ENCODE data around the gene WDR72.

DNA sequence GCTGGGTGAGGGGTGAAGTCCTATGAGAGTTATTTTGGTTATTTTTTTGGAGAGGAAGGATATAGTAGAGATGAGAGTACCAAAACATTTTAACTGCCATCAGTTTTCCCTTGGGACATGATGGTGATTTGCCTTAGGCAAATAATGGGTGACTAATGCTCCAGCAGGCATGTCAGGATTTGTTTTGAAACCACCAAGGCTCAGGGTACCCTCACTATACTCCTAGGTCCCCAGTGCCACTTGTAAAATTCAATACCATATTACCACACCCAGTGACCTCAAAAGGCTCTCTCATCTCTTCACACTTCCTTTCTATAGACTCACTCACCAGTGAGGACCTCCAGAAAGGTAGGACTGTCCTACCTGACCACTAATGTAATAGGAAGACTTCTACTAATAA lies 83.6 kb downstream of the WDR72 start:
- TF ChIP-seq RCOR1 (IDR thresholded peaks at IDR 0.05; ENCODE audit: low read length) (no peak), YY1 (IDR thresholded peaks at IDR 0.05; ENCODE audit: low read depth) (no peak), TCF12 (IDR thresholded peaks at IDR 0.05) (no peak), RAD21 (IDR thresholded peaks at IDR 0.05; ENCODE audit: low read length) (no peak), FOXM1 (IDR thresholded peaks at IDR 0.05; ENCODE audit: low read depth) (no peak), EZH2phosphoT487 (IDR thresholded peaks at IDR 0.05; ENCODE audit: borderline replicate concordance, low read depth) (no peak), EP300 (IDR thresholded peaks at IDR 0.05; ENCODE audit: borderline replicate concordance in 1 of 2, low read depth in 1 of 2, low read length in 1 of 2) (no peak), RFX5 (IDR thresholded peaks at IDR 0.05; ENCODE audit: low read length) (no peak), FOXJ3 (CRISPR knock-in tag; IDR thresholded peaks at IDR 0.05) (no peak)
- TF ChIP-seq, protein P1, sequence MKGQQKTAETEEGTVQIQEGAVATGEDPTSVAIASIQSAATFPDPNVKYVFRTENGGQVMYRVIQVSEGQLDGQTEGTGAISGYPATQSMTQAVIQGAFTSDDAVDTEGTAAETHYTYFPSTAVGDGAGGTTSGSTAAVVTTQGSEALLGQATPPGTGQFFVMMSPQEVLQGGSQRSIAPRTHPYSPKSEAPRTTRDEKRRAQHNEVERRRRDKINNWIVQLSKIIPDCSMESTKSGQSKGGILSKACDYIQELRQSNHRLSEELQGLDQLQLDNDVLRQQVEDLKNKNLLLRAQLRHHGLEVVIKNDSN (IDR thresholded peaks at IDR 0.05; ENCODE audit: borderline replicate concordance, low read depth): no peak
- TF ChIP-seq, protein P2, sequence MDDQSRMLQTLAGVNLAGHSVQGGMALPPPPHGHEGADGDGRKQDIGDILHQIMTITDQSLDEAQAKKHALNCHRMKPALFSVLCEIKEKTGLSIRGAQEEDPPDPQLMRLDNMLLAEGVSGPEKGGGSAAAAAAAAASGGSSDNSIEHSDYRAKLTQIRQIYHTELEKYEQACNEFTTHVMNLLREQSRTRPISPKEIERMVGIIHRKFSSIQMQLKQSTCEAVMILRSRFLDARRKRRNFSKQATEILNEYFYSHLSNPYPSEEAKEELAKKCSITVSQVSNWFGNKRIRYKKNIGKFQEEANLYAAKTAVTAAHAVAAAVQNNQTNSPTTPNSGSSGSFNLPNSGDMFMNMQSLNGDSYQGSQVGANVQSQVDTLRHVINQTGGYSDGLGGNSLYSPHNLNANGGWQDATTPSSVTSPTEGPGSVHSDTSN (IDR thresholded peaks at IDR 0.05): no peak
- TF ChIP-seq, protein P3, sequence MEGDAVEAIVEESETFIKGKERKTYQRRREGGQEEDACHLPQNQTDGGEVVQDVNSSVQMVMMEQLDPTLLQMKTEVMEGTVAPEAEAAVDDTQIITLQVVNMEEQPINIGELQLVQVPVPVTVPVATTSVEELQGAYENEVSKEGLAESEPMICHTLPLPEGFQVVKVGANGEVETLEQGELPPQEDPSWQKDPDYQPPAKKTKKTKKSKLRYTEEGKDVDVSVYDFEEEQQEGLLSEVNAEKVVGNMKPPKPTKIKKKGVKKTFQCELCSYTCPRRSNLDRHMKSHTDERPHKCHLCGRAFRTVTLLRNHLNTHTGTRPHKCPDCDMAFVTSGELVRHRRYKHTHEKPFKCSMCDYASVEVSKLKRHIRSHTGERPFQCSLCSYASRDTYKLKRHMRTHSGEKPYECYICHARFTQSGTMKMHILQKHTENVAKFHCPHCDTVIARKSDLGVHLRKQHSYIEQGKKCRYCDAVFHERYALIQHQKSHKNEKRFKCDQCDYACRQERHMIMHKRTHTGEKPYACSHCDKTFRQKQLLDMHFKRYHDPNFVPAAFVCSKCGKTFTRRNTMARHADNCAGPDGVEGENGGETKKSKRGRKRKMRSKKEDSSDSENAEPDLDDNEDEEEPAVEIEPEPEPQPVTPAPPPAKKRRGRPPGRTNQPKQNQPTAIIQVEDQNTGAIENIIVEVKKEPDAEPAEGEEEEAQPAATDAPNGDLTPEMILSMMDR (IDR thresholded peaks at IDR 0.05): no peak
- TF ChIP-seq, protein P4, sequence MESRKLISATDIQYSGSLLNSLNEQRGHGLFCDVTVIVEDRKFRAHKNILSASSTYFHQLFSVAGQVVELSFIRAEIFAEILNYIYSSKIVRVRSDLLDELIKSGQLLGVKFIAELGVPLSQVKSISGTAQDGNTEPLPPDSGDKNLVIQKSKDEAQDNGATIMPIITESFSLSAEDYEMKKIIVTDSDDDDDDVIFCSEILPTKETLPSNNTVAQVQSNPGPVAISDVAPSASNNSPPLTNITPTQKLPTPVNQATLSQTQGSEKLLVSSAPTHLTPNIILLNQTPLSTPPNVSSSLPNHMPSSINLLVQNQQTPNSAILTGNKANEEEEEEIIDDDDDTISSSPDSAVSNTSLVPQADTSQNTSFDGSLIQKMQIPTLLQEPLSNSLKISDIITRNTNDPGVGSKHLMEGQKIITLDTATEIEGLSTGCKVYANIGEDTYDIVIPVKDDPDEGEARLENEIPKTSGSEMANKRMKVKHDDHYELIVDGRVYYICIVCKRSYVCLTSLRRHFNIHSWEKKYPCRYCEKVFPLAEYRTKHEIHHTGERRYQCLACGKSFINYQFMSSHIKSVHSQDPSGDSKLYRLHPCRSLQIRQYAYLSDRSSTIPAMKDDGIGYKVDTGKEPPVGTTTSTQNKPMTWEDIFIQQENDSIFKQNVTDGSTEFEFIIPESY (IDR thresholded peaks at IDR 0.05; ENCODE audit: borderline replicate concordance, low read depth): no peak
